GM12878 (cell line): ENCODE results near the gene ZNF112. TPM values are rescaled to one million over a fixed set of nuclear protein-coding genes. Genes with fewer than 3 reads are reported as not detected.

ENCODE experiments used
- ATAC-seq: fragments of 200-7000 bp; cut with Tn5 transposase; 3 replicates; pipeline ENCODE4 v1.9.1; 2020; ENCODE audit warnings: mild to moderate bottlenecking, moderate library complexity
- BruUV-seq: library from RNA; stranded (reverse); fragments of 400-500 nt; replicated peaks from 2 replicates; lab custom pipeline; 2021; lab: Mats Ljungman, UMichigan
- CTCF ChIA-PET: fragments of 300-600 bp; sonication (Branson Sonifier 250); formaldehyde crosslinking; extraction: SDS; loops from one replicate; lab custom pipeline; 2021; ENCODE audit warnings: inconsistent platforms; lab: Yijun Ruan, JAX
- POLR2A ChIA-PET: fragments of 350-600 bp; formaldehyde crosslinking; extraction: SDS; loops from one replicate; lab custom pipeline; 2021; ENCODE audit warnings: inconsistent platforms; lab: Charles Lee
- RAD21 ChIA-PET: fragments of 300-600 bp; sonication (Branson Sonifier 250); formaldehyde crosslinking; loops from one replicate; lab custom pipeline; 2023; ENCODE audit warnings: antibody characterized with exemption; ENCODE audit not compliant: unreplicated experiment; lab: Charles Lee
- SMC1A ChIA-PET: fragments of 300-600 bp; sonication (Branson Sonifier 250); formaldehyde crosslinking; loops from one replicate; lab custom pipeline; 2023; ENCODE audit not compliant: unreplicated experiment, uncharacterized antibody; lab: Charles Lee
- DNase-seq: peaks from one replicate; pipeline ENCODE4 v3.0.0-alpha.2; 2011; ENCODE audit warnings: low read depth, low spot score
- FAIRE-seq: peaks from 3 replicates; lab custom pipeline; 2011; peaks lifted over from hg19 to GRCh38; lab: Jason Lieb, UNC
- H2AFZ ChIP-seq: 2 replicates; pipeline ENCODE4 v1.6.0; 2011; ENCODE audit warnings: low read depth, low read length, control low read depth; ENCODE audit not compliant: control insufficient read depth
- H3K27ac ChIP-seq: 2 replicates; pipeline ENCODE4 v1.5.1; 2011; ENCODE audit warnings: control low read depth; ENCODE audit not compliant: control insufficient read depth, insufficient read depth
- H3K27me3 ChIP-seq, 2 experiments: replicated peaks in 1 of 2; 2 replicates each; pipeline versions ENCODE4 v1.6.0 to v1.6.1; 2011; ENCODE audit warnings: low read length in 1 of 2; ENCODE audit not compliant: control insufficient read depth in 2 of 2, insufficient read depth in 2 of 2
- H3K36me3 ChIP-seq, 2 experiments: 2 replicates each; pipeline ENCODE4 v1.5.1; 2011; ENCODE audit warnings: low read length in 1 of 2; ENCODE audit not compliant: control insufficient read depth in 2 of 2, insufficient read depth in 2 of 2
- H3K4me1 ChIP-seq: 2 replicates; pipeline ENCODE4 v1.6.1; 2011; ENCODE audit warnings: mild to moderate bottlenecking, low read length, moderate library complexity, mixed read lengths; ENCODE audit not compliant: control insufficient read depth, insufficient read depth
- H3K4me2 ChIP-seq: 2 replicates; pipeline ENCODE4 v1.6.0; 2011; ENCODE audit warnings: control low read depth; ENCODE audit not compliant: control insufficient read depth, insufficient read depth
- H3K4me3 ChIP-seq: fragments of 200-600 bp; sonication (generic); 2 replicates; pipeline ENCODE4 v1.5.1; 2016
- H3K79me2 ChIP-seq: 2 replicates; pipeline ENCODE4 v1.6.0; 2011; ENCODE audit warnings: low read length; ENCODE audit not compliant: control insufficient read depth, insufficient read depth
- H3K9ac ChIP-seq: 2 replicates; pipeline ENCODE4 v1.8.0; 2011; ENCODE audit warnings: low read length, control low read depth, mixed read lengths; ENCODE audit not compliant: control insufficient read depth, insufficient read depth
- H3K9me3 ChIP-seq: replicated peaks from 3 replicates; pipeline ENCODE4 v1.5.1; 2011; ENCODE audit warnings: mild to moderate bottlenecking, low read length; ENCODE audit not compliant: control insufficient read depth, insufficient read depth
- H4K20me1 ChIP-seq: 2 replicates; pipeline ENCODE4 v1.6.0; 2011; ENCODE audit not compliant: control insufficient read depth, insufficient read depth
- BACH1 ChIP-seq: fragments of 450-650 bp; IDR thresholded peaks from 2 replicates; pipeline ENCODE4 v1.6.1; 2017; ENCODE audit warnings: mild to moderate bottlenecking, borderline replicate concordance
- BCL11A ChIP-seq: IDR thresholded peaks from 2 replicates; pipeline ENCODE4 v1.6.1; 2011; ENCODE audit warnings: low read depth, low read length
- CBX3 ChIP-seq: fragments of 200-600 bp; sonication (generic); IDR thresholded peaks from 2 replicates; pipeline ENCODE4 v1.6.1; 2016; ENCODE audit warnings: low read depth, borderline replicate concordance
- CTCF ChIP-seq, 3 experiments: IDR thresholded peaks in 2 of 3; conservative IDR thresholded peaks in 1 of 3; 2 replicates each; pipeline ENCODE4 v1.5.1; 2011; ENCODE audit warnings: low read depth in 3 of 3, low read length in 3 of 3, mild to moderate bottlenecking in 3 of 3, control low read depth in 2 of 3, moderate library complexity in 2 of 3, inconsistent platforms in 1 of 3, mixed read lengths in 1 of 3; ENCODE audit not compliant: control insufficient read depth in 2 of 3, insufficient read depth in 1 of 3; ENCODE audit errors: extremely low read depth in 1 of 3
- MLLT1 ChIP-seq: fragments of 450-650 bp; IDR thresholded peaks from 2 replicates; pipeline ENCODE4 v1.6.1; 2016; ENCODE audit warnings: mild to moderate bottlenecking
- MYB ChIP-seq: fragments of 150-350 bp; IDR thresholded peaks from 2 replicates; pipeline ENCODE4 v1.6.1; 2014; ENCODE audit warnings: mild to moderate bottlenecking, low read depth, low read length, borderline replicate concordance
- POU2F2 ChIP-seq: IDR thresholded peaks from 3 replicates; pipeline ENCODE4 v1.6.1; 2011; ENCODE audit warnings: low read depth, mild to moderate bottlenecking, low read length, borderline replicate concordance
- SUPT20H ChIP-seq: IDR thresholded peaks from 2 replicates; pipeline ENCODE4 v1.6.1; 2011; ENCODE audit warnings: low read depth, mild to moderate bottlenecking, low read length, moderate library complexity, borderline replicate concordance; ENCODE audit not compliant: control insufficient read depth
- SUZ12 ChIP-seq: fragments of 200-600 bp; sonication (generic); IDR thresholded peaks from one replicate; pipeline ENCODE4 v1.6.1; 2018; ENCODE audit warnings: antibody characterized with exemption, mild to moderate bottlenecking; ENCODE audit not compliant: unreplicated experiment
- TAF1 ChIP-seq: IDR thresholded peaks from 2 replicates; pipeline ENCODE4 v1.6.1; 2011; ENCODE audit warnings: mild to moderate bottlenecking, low read depth, low read length, borderline replicate concordance
- ZSCAN29 ChIP-seq: fragments of 450-650 bp; IDR thresholded peaks from 2 replicates; pipeline ENCODE4 v1.6.1; 2017; ENCODE audit warnings: mild to moderate bottlenecking, moderate library complexity
- WGBS: methylation state at CpG from one replicate; pipeline ENCODE4 v1.1.6; 2016; ENCODE audit warnings: low lambda C conversion rate; ENCODE audit not compliant: insufficient replicate concordance, insufficient coverage; ENCODE audit errors: missing lambda C conversion rate; 5-methylcytosine and 5-hydroxymethylcytosine counted together
- in situ Hi-C: fragments of 300-500 bp; cut with MboI; formaldehyde crosslinking; loops from 9 replicates; pipeline ENCODE4 v1.14.3; 2018; ENCODE audit warnings: mixed read lengths
- intact Hi-C: fragments of 100-400 bp; cut with micrococcal nuclease; formaldehyde crosslinking; loops from one replicate; pipeline ENCODE4 v1.14.2; 2022; ENCODE audit not compliant: unreplicated experiment
- polyA plus RNA-seq, 11 experiments: library from polyadenylated mRNA; depleted of rRNA in 4 of 11; unstranded in 6 of 11; stranded (reverse) in 5 of 11; fragments of >200 nt; fragmentation: Nextera tagmentation in 4 of 11; fragmentation: Illumina TruSeq in 1 of 11; extraction: Ambion mirVana in 4 of 11; extraction: Trizol in 1 of 11; gene quantifications; 1 replicate in 1 of 11; 2 replicates in 10 of 11; pipeline versions ENCODE4 v1.2.1 to v1.2.3, GENCODE V29; 2011 to 2016; ENCODE audit warnings: inconsistent platforms in 2 of 11, missing spikeins in 2 of 11, low read depth in 1 of 11
- total RNA-seq, 4 experiments: library from RNA; depleted of rRNA in 3 of 4; stranded (reverse); fragments of >200 nt in 3 of 4; fragmentation: Illumina TruSeq in 1 of 4; extraction: Trizol in 1 of 4; gene quantifications; 2 replicates each; pipeline versions ENCODE4 v1.2.1 to v1.2.3, GENCODE V29; 2013 to 2021
- TF ChIP-seq, protein P1 (sequence below): IDR thresholded peaks from 2 replicates; pipeline ENCODE4 v1.6.1; 2012; ENCODE audit warnings: low read depth, low read length, improper control_type of control experiment
- TF ChIP-seq, protein P2 (sequence below): fragments of 450-650 bp; IDR thresholded peaks from 2 replicates; pipeline ENCODE4 v1.6.1; 2017; ENCODE audit warnings: low read depth, mild to moderate bottlenecking, moderate library complexity
- TF ChIP-seq, protein P3 (sequence below): IDR thresholded peaks from 2 replicates; pipeline ENCODE4 v1.6.1; 2011; ENCODE audit warnings: borderline replicate concordance, low read depth, mild to moderate bottlenecking, moderate library complexity, mixed read lengths, low read length; ENCODE audit not compliant: insufficient read depth; ENCODE audit errors: extremely low read length

The ZNF112 gene
- total and polyA plus RNA-seq, 10 of the 15 experiments (the other 5 are each of a cell fraction or from before 2014, with no cell fraction given), result 0.03 to 0.25 (median 0.07) TPM; not detected in 4

DNA sequence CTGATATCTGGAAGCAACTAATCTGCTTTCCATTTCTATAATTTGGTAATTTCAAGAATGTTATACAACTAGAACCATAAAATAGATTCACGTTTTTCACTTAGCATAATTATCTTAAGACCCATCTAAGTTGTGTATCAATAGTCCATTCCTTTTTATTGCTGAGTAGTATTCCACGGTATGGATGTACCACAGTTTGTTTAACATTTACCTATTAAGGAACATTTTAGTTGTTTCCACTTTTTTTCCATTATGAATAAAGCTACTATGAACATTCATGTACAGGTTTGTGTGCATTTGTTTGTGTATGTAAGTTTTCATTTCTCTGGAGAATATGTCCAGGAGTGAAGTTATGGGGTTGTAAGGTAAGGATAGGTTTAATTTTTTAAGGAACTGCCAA lies 18.3 kb upstream of the ZNF112 start:
- Histone ChIP-seq H3K27me3 (no peaks in the 10 kb centered on the region), H3K79me2 (no peaks in the 10 kb centered on the region), H3K9me3 (no peaks in the 10 kb centered on the region; the same call in 2 of the 3 replicates), H4K20me1 (no peaks in the 10 kb centered on the region), H2AFZ (no peak overlapping the region), H3K9ac (no peak overlapping the region), H3K4me3 (no peak overlapping the region), H3K36me3 (no peaks in the 10 kb centered on the region), H3K4me1 (no peaks in the 10 kb centered on the region), H3K4me2 (no peak overlapping the region), H3K27ac (no peak overlapping the region)
- BruUV-seq, result no TSS peak
- ChIA-PET SMC1A (no interaction called here), RAD21 (no interaction called here), POLR2A (no interaction called here), CTCF (no interaction called here)
- FAIRE-seq, result no peak
- in situ Hi-C loops (no loop called here), intact Hi-C loops (no loop called here)
- no peak for ATAC-seq
- no peak for DNase-seq
- 17% methylated on average over 2 of the region's 2 CpGs for WGBS
- TF ChIP-seq CBX3, result no peak
- TF ChIP-seq MLLT1, result no peak
- no peak for TF ChIP-seq CTCF (IDR thresholded peaks at IDR 0.05 in 2 of 3, conservative IDR thresholded peaks at IDR 0.05 in 1 of 3; ENCODE audit: control insufficient read depth in 2 of 3, extremely low read depth in 1 of 3, insufficient read depth in 1 of 3, low read depth in 3 of 3, low read length in 3 of 3)
- no peak for TF ChIP-seq POU2F2
- TF ChIP-seq BCL11A, result no peak
- TF ChIP-seq, protein P1, sequence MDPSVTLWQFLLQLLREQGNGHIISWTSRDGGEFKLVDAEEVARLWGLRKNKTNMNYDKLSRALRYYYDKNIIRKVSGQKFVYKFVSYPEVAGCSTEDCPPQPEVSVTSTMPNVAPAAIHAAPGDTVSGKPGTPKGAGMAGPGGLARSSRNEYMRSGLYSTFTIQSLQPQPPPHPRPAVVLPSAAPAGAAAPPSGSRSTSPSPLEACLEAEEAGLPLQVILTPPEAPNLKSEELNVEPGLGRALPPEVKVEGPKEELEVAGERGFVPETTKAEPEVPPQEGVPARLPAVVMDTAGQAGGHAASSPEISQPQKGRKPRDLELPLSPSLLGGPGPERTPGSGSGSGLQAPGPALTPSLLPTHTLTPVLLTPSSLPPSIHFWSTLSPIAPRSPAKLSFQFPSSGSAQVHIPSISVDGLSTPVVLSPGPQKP, result no peak
- no peak for TF ChIP-seq BACH1
- no peak for TF ChIP-seq SUPT20H
- TF ChIP-seq SUZ12, result no peak
- TF ChIP-seq, protein P2, sequence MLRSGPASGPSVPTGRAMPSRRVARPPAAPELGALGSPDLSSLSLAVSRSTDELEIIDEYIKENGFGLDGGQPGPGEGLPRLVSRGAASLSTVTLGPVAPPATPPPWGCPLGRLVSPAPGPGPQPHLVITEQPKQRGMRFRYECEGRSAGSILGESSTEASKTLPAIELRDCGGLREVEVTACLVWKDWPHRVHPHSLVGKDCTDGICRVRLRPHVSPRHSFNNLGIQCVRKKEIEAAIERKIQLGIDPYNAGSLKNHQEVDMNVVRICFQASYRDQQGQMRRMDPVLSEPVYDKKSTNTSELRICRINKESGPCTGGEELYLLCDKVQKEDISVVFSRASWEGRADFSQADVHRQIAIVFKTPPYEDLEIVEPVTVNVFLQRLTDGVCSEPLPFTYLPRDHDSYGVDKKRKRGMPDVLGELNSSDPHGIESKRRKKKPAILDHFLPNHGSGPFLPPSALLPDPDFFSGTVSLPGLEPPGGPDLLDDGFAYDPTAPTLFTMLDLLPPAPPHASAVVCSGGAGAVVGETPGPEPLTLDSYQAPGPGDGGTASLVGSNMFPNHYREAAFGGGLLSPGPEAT, result no peak
- no peak for TF ChIP-seq ZSCAN29
- no peak for TF ChIP-seq TAF1
- no peak for TF ChIP-seq MYB
- TF ChIP-seq, protein P3, sequence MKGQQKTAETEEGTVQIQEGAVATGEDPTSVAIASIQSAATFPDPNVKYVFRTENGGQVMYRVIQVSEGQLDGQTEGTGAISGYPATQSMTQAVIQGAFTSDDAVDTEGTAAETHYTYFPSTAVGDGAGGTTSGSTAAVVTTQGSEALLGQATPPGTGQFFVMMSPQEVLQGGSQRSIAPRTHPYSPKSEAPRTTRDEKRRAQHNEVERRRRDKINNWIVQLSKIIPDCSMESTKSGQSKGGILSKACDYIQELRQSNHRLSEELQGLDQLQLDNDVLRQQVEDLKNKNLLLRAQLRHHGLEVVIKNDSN, result no peak
